B cell (primary cell): ENCODE results near the gene TVP23C. TPM values are rescaled to one million over a fixed set of nuclear protein-coding genes. Genes with fewer than 3 reads are reported as not detected.
"Not testable (repeated sequence)": the region's sequence is repeated elsewhere in the genome, so short reads cannot be mapped to it uniquely, and the experiment has no call there.

Experiments used
- ATAC-seq: fragments of 200-7000 bp; cut with Tn5 transposase; one replicate; pipeline ENCODE4 v1.10.0; 2021; ENCODE audit warnings: low read depth, mild to moderate bottlenecking, moderate number of reproducible peaks, moderate library complexity
- CTCF ChIA-PET: fragments of 350-600 bp; sonication (Branson Sonifier 250); formaldehyde crosslinking; loops from one replicate; lab custom pipeline; 2021; ENCODE audit warnings: antibody characterized with exemption, inconsistent platforms; lab: Charles Lee
- POLR2A ChIA-PET: fragments of 350-600 bp; sonication (Branson Sonifier 250); formaldehyde crosslinking; loops from one replicate; lab custom pipeline; 2021; ENCODE audit warnings: antibody characterized with exemption; lab: Charles Lee
- DNase-seq: peaks from one replicate; pipeline ENCODE4 v3.0.0; 2013
- H2AFZ ChIP-seq: 2 replicates; pipeline ENCODE4 v1.6.1; 2012; ENCODE audit warnings: mild to moderate bottlenecking, low read depth, low read length; ENCODE audit not compliant: insufficient read depth, poor library complexity, severe bottlenecking
- H3K27ac ChIP-seq, 2 donors: 1 replicate in 1 of 2; 2 replicates in 1 of 2; pipeline ENCODE4 v1.5.1; 2012 to 2013; ENCODE audit warnings: low read length in 2 of 2, mild to moderate bottlenecking in 2 of 2, moderate library complexity in 1 of 2
- H3K27me3 ChIP-seq, 4 experiments: fragments of 200-600 bp in 1 of 4; sonication (generic) in 1 of 4; replicated peaks in 1 of 4; 1 replicate in 2 of 4; 2 replicates in 2 of 4; pipeline versions ENCODE4 v1.6.1 to v1.7.0; 2013 to 2016; ENCODE audit warnings: low read length in 3 of 4, mild to moderate bottlenecking in 2 of 4, mixed read lengths in 1 of 4, moderate library complexity in 1 of 4; ENCODE audit not compliant: insufficient read depth in 4 of 4, control insufficient read depth in 3 of 4; ENCODE audit errors: control extremely low read depth in 1 of 4
- H3K36me3 ChIP-seq, 2 experiments: replicated peaks in 1 of 2; 1 replicate in 1 of 2; 2 replicates in 1 of 2; pipeline versions ENCODE4 v1.6.1 to v1.7.1; 2013; ENCODE audit warnings: low read length in 1 of 2; ENCODE audit not compliant: insufficient read depth in 2 of 2, control insufficient read depth in 1 of 2; ENCODE audit errors: control extremely low read depth in 1 of 2, extremely low read depth in 1 of 2
- H3K4me1 ChIP-seq, 2 donors: fragments of 200-600 bp in 1 of 2; sonication (generic) in 1 of 2; 1 replicate in 1 of 2; 2 replicates in 1 of 2; pipeline versions ENCODE4 v1.5.1 to v1.6.1; 2013 to 2017; ENCODE audit warnings: low read length in 2 of 2; ENCODE audit not compliant: control insufficient read depth in 2 of 2, insufficient read depth in 2 of 2
- H3K4me2 ChIP-seq: replicated peaks from 2 replicates; pipeline ENCODE3; 2012; ENCODE audit warnings: mild to moderate bottlenecking, low read depth, low read length; ENCODE audit not compliant: poor library complexity, severe bottlenecking
- H3K4me3 ChIP-seq, 5 experiments: fragments of 200-600 bp in 1 of 5; sonication (generic) in 1 of 5; 1 replicate in 3 of 5; 2 replicates in 2 of 5; pipeline versions ENCODE4 v1.5.1 to v1.7.0; 2011 to 2016; ENCODE audit warnings: low read length in 4 of 5, mild to moderate bottlenecking in 4 of 5, low read depth in 2 of 5, control low read depth in 1 of 5, moderate library complexity in 1 of 5; ENCODE audit not compliant: insufficient read depth in 1 of 5; ENCODE audit errors: control extremely low read depth in 1 of 5, extremely low read depth in 1 of 5
- H3K79me2 ChIP-seq: fragments of 200-600 bp; sonication (generic); one replicate; pipeline ENCODE4 v1.6.0; 2016; ENCODE audit warnings: low read length; ENCODE audit not compliant: control insufficient read depth, insufficient read depth
- H3K9ac ChIP-seq: fragments of 200-600 bp; sonication (generic); 2 replicates; pipeline ENCODE4 v1.6.1; 2017; ENCODE audit warnings: mild to moderate bottlenecking, low read length, moderate library complexity
- H3K9me3 ChIP-seq, 3 donors: one replicate each; pipeline versions ENCODE4 v1.6.1 to v1.7.1; 2013; ENCODE audit warnings: low read length in 2 of 3; ENCODE audit not compliant: control insufficient read depth in 2 of 3, insufficient read depth in 1 of 3; ENCODE audit errors: control extremely low read depth in 1 of 3
- H4K20me1 ChIP-seq: 2 replicates; pipeline ENCODE4 v1.6.0; 2012; ENCODE audit warnings: mild to moderate bottlenecking, low read length; ENCODE audit not compliant: insufficient read depth, control insufficient read depth, poor library complexity, severe bottlenecking
- H3K27ac Mint-ChIP-seq: one replicate; pipeline ENCODE4 v1.8.0; 2021; ENCODE audit warnings: mixed read lengths
- H3K27me3 Mint-ChIP-seq: one replicate; pipeline ENCODE4 v1.8.0; 2021; ENCODE audit warnings: mixed read lengths
- H3K4me1 Mint-ChIP-seq: one replicate; pipeline ENCODE4 v1.8.0; 2021; ENCODE audit warnings: mixed read lengths
- H3K4me3 Mint-ChIP-seq: one replicate; pipeline ENCODE4 v1.8.0; 2021; ENCODE audit warnings: mixed read lengths
- H3K9me3 Mint-ChIP-seq: one replicate; pipeline ENCODE4 v1.8.0; 2022; ENCODE audit warnings: mixed read lengths; ENCODE audit not compliant: insufficient read depth
- WGBS: methylation state at CpG from one replicate; pipeline ENCODE4 v1.1.5; 2013; ENCODE audit warnings: missing lambda C conversion rate; ENCODE audit not compliant: insufficient coverage; 5-methylcytosine and 5-hydroxymethylcytosine counted together
- intact Hi-C: fragments of 100-400 bp; cut with micrococcal nuclease; formaldehyde crosslinking; loops from one replicate; pipeline ENCODE4 v1.10.0; 2022
- polyA plus RNA-seq: library from polyadenylated mRNA; depleted of rRNA; stranded (reverse); fragments of >200 nt; gene quantifications from 2 replicates; pipeline ENCODE4 v1.2.3, GENCODE V29; 2012
- total RNA-seq, 2 donors: library from RNA; stranded (reverse); fragments of 120-200 nt in 1 of 2; gene quantifications; 1 replicate in 1 of 2; 2 replicates in 1 of 2; pipeline versions ENCODE4 v1.2.3 to v1.2.4, GENCODE V29; 2013 to 2022

Gene TVP23C
- total and polyA plus RNA-seq, 2 donors (not counting 1 experiment from before 2014, with no cell fraction given), result 8.6 to 30.9 TPM

GRCh38 chr17:15549552-15549951 lies 13.7 kb downstream of the TVP23C start:
- H3K27me3 Mint-ChIP-seq, H3K27ac Mint-ChIP-seq, H3K4me1 ChIP-seq, ATAC-seq, intact Hi-C loops, H2AFZ ChIP-seq, H3K4me2 ChIP-seq, H3K4me3 ChIP-seq, POLR2A ChIA-PET, H3K27me3 ChIP-seq, H3K36me3 ChIP-seq, H3K9me3 Mint-ChIP-seq, H3K9me3 ChIP-seq, H3K4me1 Mint-ChIP-seq, H3K9ac ChIP-seq, H4K20me1 ChIP-seq, H3K79me2 ChIP-seq, CTCF ChIA-PET, H3K27ac ChIP-seq, DNase-seq, H3K4me3 Mint-ChIP-seq: not testable (repeated sequence)
- no CpG with 5 or more reads among the region's 3 CpGs for WGBS

GRCh38 chr17:15546604-15547003 lies 16.7 kb downstream of the TVP23C start:
- H3K4me2 ChIP-seq, H4K20me1 ChIP-seq, H3K36me3 ChIP-seq, H3K27me3 Mint-ChIP-seq, DNase-seq, H3K4me3 Mint-ChIP-seq, H3K4me1 ChIP-seq, H3K79me2 ChIP-seq, H3K27me3 ChIP-seq, CTCF ChIA-PET, POLR2A ChIA-PET, H2AFZ ChIP-seq, H3K9me3 ChIP-seq, H3K4me1 Mint-ChIP-seq, H3K4me3 ChIP-seq, H3K9me3 Mint-ChIP-seq, H3K27ac Mint-ChIP-seq, intact Hi-C loops, ATAC-seq, H3K9ac ChIP-seq, H3K27ac ChIP-seq: not testable (repeated sequence)
- WGBS, result no CpG with 5 or more reads among the region's 2 CpGs

- POLR2A ChIA-PET, H3K27ac Mint-ChIP-seq, CTCF ChIA-PET, H3K9me3 Mint-ChIP-seq, H2AFZ ChIP-seq, H3K27me3 Mint-ChIP-seq, ATAC-seq, H3K9ac ChIP-seq, H3K4me3 Mint-ChIP-seq, H3K27ac ChIP-seq, H3K4me3 ChIP-seq, H3K9me3 ChIP-seq, intact Hi-C loops, H3K79me2 ChIP-seq, H3K4me1 Mint-ChIP-seq, H3K4me1 ChIP-seq, H3K4me2 ChIP-seq, H3K27me3 ChIP-seq, DNase-seq, H3K36me3 ChIP-seq, H4K20me1 ChIP-seq: not testable (repeated sequence)
- WGBS, result no CpG with 5 or more reads among the region's 8 CpGs
These were observed 22.7 kb downstream of the TVP23C start for GRCh38 chr17:15540371-15541219.

- H3K9me3 Mint-ChIP-seq, DNase-seq, H3K4me1 ChIP-seq, H3K4me3 ChIP-seq, H3K4me1 Mint-ChIP-seq, H3K27me3 ChIP-seq, H3K79me2 ChIP-seq, H2AFZ ChIP-seq, ATAC-seq, H3K9ac ChIP-seq, POLR2A ChIA-PET, H3K9me3 ChIP-seq, H3K4me2 ChIP-seq, H4K20me1 ChIP-seq, H3K4me3 Mint-ChIP-seq, intact Hi-C loops, CTCF ChIA-PET, H3K36me3 ChIP-seq, H3K27ac ChIP-seq, H3K27me3 Mint-ChIP-seq, H3K27ac Mint-ChIP-seq: not testable (repeated sequence)
- no CpG with 5 or more reads among the region's 3 CpGs for WGBS
These were observed 30.2 kb downstream of the TVP23C start for GRCh38 chr17:15533122-15533521.
